Liver (tissue), 3 donors: ENCODE data around the gene CROCC2.

ENCODE experiments used
- CTCF ChIP-seq: fragments of 150-350 bp; IDR thresholded peaks from 2 replicates; pipeline ENCODE4 v1.5.1; 2017; ENCODE audit warnings: improper control_type of control experiment, low read depth, low read length; ENCODE audit not compliant: missing input control
- EGR1 ChIP-seq, 2 donors: IDR thresholded peaks; 2 replicates each; pipeline ENCODE4 v1.6.1; 2016 to 2018; ENCODE audit warnings: antibody characterized with exemption in 2 of 2, low read depth in 2 of 2
- MAX ChIP-seq: IDR thresholded peaks from 2 replicates; pipeline ENCODE4 v1.6.1; 2016; ENCODE audit warnings: antibody characterized with exemption
- SP1 ChIP-seq: IDR thresholded peaks from 2 replicates; pipeline ENCODE4 v1.6.1; 2018; ENCODE audit warnings: antibody characterized with exemption, mild to moderate bottlenecking
- YY1 ChIP-seq: IDR thresholded peaks from 2 replicates; pipeline ENCODE4 v1.6.1; 2016; ENCODE audit warnings: antibody characterized with exemption, mild to moderate bottlenecking
- donor health status: healthy.
- donor health status: healthy.

GRCh38 chr2:240925568-240926515 is 19.7 kb downstream of the CROCC2 start:
- TF ChIP-seq CTCF: no peak
- no peak for TF ChIP-seq EGR1 (IDR thresholded peaks at IDR 0.05; ENCODE audit: low read depth in 2 of 2)
- TF ChIP-seq SP1: no peak
- TF ChIP-seq YY1: no peak
- no peak for TF ChIP-seq MAX
